CD1c-positive myeloid dendritic cell (primary cell): ENCODE data around the gene RIC8A.

Experiments used
- DNase-seq: peaks from one replicate; pipeline ENCODE4 v3.0.0-alpha.2; 2016; ENCODE audit errors: extremely low spot score

RIC8A gene

DNA sequence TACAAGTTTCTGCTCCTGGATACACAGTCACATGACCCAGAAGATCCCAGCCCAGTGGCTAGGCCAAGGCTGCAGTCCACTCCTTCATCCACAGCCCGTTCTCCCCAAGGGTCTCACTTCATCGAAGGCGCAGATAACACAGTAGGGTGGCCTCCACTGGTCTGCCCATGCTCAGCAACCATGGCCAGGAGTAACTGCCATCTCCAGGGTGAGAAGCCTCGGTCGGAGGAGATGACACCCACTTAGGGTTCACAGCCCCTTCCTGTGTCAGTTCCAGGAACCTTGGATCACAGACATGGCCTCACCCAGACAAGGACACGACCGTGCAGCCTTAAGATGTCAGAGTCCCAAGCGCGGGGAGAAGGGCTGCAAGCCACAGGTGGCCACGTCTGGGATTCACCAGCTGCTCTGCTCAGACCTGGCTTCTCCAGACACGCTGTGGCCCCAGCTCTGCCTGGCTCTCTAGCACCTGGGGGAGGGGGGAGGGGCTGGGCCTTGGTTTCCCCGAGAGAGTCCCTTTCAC lies 2.9 kb upstream of the RIC8A start:
- DNase-seq, result no peak

DNA sequence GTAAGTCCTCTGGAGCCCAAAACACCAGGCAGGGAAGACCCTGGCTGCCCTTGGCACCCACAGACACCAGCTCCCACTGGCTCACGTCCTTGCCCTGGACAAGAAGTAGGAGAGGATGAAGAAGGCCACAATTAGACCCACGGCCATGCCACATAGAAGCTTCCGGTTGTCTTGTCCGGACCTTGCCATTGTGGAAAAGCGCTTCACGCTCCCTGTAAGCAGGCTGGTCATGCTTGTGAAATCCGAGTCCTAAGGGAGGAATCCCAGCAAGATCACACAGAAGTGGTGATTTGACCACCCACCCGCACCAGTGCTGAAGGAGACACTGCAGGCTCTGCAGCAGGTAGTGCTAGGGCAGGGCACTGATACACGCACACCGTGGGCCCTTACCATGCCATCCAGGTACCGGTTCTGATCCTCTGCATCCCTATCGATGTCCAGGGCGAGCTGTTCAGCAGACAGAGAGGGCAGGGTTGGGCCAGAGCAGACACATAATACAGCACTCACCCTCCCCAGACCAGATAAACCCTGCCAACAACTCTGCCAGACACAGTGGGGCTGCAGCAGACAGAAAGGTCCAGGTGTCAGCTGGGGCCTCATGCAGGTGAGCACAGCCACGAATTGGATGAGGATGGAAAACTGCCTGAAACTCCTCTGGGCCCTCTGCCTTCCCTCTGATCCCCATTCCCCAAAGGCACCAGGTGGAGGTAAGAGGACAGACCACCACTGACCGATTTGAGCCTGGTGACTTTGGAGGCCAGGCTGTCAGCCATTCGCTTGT lies 2.1 kb upstream of the RIC8A start:
- DNase-seq, result no peak

DNA sequence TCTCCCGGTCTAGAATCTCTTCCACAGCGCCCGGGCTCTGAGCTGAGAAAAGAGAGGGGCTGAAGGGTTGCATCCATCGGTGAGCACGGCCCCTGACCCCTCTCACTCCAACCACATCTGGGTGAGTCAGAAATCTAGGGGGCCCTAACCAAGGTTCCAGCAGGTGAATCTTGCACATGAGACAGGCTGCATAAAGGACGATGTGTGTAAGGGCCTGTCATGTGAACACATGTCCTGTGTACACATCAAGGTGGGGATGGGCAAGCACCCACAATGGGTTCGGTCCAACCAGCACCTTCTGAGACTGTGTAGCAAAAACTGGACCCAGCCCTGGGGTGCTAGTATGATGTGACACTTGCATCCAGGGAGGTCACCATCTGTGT lies 1.5 kb upstream of the RIC8A start:
- DNase-seq, result no peak

DNA sequence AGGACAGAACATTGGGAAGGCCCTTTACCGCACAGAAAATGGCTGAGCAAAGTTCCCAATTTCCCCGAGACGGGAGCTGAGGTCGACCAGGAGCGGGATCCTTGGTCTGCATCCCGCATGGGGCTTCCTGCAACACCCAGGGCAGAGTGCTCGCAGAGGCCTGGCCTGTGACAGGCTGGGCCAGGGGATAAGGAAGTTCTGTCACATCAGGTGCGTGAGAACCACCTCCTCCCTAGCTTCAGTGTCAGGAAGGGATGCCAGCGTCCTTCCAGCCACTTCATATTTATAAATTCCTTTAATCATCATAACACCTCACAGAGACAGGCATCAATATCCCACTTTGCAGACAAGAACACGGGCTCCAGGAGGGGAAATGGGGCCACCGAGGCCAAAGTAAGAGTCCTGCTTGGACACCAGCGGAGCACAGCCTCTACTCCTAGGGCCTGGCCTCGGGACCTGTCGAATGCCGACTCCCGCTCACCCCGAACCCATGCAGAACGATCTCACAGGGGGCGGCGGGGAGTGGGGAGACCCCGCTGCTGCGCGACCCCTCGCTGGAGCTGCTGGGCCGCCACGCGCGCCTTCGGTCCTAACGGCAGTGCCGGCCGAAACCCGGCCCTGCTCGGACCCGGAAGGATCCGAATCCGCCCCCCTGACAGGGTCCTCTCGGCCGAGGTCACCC lies 841 bp upstream of the RIC8A start:
- DNase-seq, result peak; percentile 58

DNA sequence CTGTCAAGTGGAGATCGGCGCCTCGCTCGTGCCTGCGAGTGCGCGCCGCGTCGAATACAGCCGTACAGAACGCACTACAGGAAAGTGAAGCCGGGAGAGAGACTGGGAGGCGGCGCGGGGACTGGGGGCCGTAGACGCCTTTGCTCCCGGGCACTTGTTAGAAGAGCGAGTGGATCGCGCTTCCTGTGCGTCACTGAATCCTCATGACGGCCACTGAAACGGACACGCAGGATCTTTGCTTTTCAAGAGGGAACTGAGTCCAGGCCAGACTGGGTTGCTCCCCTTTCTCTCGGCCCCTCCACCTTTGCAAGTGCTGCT lies 314 bp downstream of the RIC8A start:
- DNase-seq, result peak; percentile 78

DNA sequence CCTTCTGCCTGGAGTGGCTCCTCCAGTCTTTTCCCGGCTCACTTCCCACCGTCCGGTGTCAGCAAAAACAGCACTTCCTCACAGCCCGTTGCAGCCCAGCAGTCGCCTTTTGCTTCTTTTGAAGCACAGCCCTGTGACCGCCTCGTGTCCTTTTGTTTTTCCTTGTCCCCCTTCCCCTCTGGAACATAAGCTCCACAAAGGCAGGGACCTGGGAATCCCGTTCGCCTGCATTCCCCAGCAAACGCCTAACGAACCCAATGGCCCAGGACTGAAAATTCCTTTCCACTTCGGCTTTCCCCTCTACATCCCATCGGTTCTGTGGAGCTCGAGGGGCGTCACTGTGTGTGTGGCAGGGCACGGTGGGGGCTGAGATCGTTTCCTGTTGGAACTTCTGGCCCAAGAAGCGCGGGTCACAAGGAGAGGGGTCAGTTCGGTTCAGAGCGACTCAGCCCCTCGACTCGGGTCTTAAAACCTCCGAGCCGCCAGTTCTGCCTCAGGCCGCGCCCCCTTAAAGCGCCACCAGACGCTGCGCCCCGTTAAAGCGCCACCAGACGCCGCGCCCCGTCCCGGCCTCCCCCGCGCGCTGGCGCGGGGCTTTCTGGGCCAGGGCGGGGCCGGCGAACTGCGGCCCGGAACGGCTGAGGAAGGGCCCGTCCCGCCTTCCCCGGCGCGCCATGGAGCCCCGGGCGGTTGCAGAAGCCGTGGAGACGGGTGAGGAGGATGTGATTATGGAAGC lies 841 bp downstream of the RIC8A start:
- peak; percentile 93 for DNase-seq

DNA sequence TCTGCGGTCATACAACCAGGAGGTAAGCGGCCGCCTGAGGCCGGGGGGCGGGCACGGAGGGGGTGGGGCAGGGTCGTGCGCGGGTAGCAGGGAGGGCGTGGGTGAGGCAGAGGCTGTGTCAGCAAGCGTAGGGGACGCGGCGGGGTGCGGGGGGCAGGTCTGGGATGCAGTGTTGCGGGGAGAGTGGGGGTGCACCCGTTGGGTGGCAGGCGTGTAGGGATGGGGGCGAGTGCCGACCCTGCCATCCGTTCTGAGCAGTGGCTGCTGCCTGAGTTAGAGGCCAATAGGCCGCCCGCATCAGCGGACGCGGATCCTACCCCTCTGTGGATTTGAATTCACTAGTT lies 1.4 kb downstream of the RIC8A start:
- DNase-seq, result no peak

DNA sequence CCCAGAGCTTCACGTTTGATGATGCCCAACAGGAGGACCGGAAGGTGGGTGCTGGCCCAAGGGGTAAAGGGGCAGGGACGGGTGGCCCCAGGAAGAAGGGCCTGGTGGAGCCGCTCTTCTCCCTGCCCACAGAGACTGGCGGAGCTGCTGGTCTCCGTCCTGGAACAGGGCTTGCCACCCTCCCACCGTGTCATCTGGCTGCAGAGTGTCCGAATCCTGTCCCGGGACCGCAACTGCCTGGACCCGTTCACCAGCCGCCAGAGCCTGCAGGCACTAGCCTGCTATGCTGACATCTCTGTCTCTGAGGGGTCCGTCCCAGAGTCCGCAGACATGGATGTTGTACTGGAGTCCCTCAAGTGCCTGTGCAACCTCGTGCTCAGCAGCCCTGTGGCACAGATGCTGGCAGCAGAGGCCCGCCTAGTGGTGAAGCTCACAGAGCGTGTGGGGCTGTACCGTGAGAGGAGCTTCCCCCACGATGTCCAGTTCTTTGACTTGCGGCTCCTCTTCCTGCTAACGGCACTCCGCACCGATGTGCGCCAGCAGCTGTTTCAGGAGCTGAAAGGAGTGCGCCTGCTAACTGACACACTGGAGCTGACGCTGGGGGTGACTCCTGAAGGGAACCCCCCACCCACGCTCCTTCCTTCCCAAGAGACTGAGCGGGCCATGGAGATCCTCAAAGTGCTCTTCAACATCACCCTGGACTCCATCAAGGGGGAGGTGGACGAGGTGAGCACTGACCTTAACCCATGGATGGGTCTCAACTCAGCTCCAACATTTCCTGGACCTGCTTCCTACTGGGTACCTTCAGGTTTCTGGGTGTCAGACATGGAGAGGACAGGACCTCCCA lies 2.0 kb downstream of the RIC8A start:
- DNase-seq, result peak; percentile 35

DNA sequence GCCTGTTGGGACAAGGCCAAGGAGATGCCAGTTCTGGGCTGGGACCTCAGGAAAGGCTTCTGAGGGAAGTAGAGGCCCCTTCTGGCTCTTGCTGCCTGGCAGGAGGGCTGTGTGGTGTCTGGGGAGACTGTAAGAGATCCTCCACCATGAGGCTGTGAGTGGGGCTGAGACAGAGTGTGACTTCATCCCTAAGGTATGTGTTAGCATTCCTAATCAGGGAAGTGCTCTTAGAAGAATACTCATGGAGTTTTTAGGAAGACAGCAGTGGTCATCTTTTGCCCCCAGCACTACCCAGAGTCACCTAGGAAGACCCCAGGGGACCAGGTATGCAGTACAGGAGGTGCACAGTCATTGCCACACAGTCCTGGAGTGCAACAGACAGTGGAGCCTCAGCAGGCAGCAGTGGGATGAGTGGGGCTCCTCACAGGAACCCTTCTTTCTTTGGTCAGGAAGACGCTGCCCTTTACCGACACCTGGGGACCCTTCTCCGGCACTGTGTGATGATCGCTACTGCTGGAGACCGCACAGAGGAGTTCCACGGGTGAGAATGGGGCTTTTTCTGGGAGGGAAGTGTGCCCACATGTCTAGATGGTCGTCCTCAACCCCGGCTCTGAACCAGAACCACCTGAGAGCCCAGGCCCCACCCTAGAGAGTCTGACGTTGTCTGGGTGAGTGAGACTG lies 2.8 kb downstream of the RIC8A start:
- DNase-seq, result no peak

DNA sequence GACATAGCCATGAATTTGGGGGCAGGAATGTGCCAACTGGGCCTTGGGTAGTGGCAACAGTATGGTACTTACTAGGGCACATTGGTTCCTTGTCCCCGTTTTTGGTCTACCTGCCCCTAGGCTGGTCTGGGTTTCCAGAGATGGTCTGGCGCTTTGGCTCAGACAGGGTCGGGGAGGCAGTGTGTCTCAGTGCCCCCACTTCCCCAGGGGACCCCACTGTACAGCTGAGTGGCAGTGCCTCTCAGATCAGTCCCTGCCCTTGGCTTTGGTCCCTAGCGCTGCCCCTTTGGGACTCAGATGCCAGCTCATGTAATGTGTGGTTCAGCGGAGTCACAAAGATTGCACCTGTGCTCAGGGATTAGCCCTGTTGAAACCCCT lies 3.3 kb downstream of the RIC8A start:
- DNase-seq, result no peak

DNA sequence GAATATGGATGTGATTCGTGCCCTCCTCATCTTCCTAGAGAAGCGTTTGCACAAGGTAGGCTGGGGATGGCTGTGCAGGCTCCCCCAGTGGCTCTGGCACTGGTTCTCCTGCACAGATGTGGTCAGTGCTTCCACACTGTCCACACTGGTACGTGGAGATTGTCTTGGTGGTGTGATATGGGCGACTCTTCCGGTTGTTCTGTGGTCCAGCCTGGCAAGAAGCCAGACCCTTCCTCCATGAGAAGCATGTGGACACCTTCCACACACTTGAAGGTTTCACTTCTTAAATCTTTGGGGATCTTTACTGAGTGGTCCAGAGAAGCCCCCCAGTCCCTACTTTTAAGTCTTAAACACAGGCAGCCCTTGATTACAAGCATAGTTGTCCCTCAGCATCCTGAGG lies 3.8 kb downstream of the RIC8A start:
- DNase-seq, result no peak

DNA sequence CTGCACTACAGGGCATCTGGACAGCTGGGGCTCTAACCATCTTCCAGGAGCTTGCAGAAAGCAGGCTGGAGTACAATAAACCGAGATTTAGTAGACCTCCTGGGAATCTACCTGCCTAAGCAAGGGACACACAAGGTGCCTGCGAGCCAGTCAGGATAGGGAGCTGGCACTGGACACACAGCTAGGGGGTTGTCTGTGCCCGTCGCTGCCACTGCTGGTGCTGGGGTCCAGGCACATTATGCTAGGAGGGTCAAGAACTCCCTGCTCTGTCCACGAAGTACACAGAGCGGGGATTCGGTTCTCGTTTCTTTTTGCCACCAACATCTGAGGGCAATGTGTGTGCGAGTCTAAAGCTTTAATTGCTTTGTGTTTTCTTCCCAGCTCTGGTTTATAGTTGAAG lies 4.2 kb downstream of the RIC8A start:
- no peak for DNase-seq

DNA sequence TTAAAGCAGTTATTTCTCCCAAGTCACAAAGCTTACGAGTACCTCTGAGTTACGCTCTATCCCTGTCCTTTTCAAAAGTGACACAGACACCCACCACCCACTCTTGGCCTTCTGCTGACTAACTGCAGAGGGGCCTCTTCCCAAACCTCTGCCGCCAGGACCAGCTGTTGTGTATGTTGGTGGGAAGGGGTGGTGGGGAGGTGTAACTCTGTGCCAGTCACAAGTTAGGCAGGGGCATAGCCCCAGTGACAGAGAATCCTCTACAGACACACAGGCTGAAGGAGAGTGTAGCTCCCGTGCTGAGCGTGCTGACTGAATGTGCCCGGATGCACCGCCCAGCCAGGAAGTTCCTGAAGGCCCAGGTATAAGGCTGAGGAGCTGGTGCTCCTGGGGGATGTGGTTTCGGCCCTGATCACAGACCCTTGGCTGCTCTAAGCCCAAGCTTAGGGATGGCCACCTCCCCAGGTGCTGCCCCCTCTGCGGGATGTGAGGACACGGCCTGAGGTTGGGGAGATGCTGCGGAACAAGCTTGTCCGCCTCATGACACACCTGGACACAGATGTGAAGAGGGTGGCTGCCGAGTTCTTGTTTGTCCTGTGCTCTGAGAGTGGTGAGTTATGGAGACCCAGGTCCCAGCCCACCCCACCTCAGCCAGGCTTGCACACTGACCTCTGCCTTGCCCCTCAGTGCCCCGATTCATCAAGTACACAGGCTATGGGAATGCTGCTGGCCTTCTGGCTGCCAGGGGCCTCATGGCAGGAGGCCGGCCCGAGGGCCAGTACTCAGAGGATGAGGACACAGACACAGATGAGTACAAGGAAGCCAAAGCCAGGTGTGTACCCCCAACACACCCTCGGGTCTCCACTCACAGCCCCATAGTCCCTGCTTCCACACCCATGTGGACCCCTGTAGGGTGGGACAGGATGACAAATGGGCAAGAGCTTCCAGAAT lies 4.9 kb downstream of the RIC8A start:
- DNase-seq, result no peak

DNA sequence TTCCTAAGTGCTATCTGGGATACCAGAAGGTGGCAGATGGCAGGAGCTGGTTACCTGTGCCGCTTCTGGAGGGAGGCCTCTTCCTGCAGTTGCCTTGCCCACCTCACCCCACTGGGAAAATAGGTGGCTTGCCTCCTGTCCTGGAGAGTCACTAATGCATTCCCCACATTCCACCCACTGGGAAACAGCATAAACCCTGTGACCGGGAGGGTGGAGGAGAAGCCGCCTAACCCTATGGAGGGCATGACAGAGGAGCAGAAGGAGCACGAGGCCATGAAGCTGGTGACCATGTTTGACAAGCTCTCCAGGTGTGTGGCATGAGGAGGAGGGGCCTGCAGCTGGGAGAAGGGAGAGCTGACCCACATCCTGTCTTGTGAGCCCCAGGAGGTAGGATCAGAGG lies 5.6 kb downstream of the RIC8A start:
- no peak for DNase-seq

DNA sequence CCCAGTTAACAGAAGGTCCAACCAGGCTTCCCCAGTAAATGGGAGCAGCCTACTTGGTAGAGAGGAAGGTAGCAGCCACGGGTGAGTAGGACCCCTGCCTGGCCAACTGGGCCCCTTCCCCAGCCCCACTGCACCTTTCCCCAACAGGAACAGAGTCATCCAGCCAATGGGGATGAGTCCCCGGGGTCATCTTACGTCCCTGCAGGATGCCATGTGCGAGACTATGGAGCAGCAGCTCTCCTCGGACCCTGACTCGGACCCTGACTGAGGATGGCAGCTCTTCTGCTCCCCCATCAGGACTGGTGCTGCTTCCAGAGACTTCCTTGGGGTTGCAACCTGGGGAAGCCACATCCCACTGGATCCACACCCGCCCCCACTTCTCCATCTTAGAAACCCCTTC lies 6.6 kb downstream of the RIC8A start:
- DNase-seq, result no peak

DNA sequence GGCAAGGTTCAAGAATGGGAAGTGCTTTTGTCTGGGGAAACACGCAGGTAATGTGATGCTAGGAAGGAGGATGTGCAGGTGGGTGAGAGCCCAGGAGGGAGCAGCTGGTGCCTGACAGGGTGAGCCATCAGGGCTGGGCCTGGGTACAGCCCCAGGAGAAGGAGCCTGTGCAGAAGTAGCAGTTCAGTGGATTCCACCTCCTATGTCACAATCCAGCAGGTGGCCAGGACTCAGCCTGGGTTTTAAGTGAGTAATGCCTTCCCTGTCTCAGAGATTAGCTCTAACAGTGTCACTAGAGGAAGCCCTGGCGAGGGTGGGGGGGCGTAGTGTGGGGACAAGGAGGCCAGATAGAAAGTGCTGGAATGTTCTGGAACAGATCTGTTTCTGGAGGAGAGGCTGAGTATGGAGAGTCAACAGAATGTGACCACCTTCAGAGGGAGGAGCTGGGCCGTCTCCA lies 8.1 kb downstream of the RIC8A start:
- DNase-seq, result no peak

DNA sequence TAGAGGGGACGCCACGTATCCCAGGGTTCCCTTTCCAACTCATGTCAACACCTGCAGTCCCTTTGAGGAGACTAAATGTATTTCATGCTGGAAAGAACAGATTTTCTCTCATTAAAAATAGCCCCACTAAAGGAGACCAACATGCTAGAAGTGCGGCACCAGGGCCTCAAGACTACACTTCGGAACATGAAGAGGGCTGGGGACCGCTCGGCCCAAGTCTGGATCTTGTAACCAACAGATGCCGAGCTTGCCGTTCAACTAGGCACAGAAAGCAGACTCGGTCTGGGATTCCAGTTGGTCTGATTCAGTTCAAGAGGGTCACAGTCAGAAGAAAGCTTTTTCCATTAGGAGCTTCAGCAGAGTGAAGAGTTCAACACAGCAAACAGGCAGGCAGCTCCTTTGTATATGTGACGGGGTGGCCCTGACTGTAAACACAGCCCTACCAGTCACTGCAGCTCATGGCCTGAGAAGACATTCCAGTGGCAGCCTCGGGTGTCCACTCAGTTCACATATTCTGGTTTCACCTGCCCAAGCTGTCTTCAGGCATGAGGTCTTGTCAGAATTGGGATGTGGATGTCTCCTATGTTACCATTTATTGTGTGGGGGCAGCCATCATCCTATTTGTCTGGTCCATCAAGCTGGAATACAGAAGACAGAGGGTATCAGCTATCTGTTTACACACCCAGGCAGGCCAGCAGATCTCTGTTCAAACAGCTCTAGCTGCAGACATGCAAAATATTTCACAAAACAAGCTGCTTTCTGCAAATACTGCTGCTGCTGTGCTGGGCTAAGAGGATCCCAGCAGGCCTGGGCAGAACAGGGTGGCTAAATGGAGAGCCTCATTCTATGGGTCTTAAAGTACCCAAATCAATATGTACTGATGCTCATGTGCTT lies 8.8 kb downstream of the RIC8A start:
- no peak for DNase-seq

DNA sequence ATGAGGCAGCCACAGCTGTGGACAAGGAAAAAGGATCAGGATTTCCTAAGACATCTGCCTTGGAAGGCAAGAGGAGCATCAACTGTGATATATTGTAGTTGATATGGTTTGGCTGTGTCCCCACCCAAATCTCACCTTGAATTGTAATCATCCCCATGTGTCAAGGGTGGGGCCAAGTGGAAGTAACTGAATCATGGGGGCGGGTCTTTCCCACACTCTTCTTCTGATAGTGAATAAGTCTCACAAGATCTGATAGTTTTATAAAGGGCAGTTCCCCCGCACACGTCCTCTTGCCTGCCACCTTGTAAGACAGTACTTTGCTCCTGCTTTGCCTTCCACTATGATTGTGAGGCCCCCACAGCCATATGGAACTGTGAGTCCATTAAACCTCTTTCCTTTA lies 10.2 kb downstream of the RIC8A start:
- no peak for DNase-seq
